AG04449 (cell line): Measurements from ENCODE around the gene ZMYM4.

Source experiments
- CTCF ChIA-PET: fragments of 350-600 bp; formaldehyde crosslinking; extraction: SDS; loops from one replicate; lab custom pipeline; 2021; ENCODE audit warnings: antibody characterized with exemption; lab: Yijun Ruan, JAX
- POLR2A ChIA-PET: fragments of 400-600, 350-600 bp; formaldehyde crosslinking; extraction: SDS; loops from one replicate; lab custom pipeline; 2020; ENCODE audit warnings: antibody characterized with exemption, inconsistent platforms; lab: Yijun Ruan, JAX
- DNase-seq: peaks from one replicate; pipeline ENCODE4 v3.0.0-alpha.2; 2010; ENCODE audit warnings: low read depth, low spot score
- H3K4me3 ChIP-seq: 2 replicates; pipeline ENCODE4 v1.5.1; 2011; ENCODE audit warnings: low read depth, mild to moderate bottlenecking, control low read depth, low read length
- TF ChIP-seq, protein P1 (sequence below): IDR thresholded peaks from one replicate; pipeline ENCODE4 v1.5.1; 2011; ENCODE audit warnings: mild to moderate bottlenecking, moderate library complexity, low read length, control low read depth, inconsistent platforms; ENCODE audit not compliant: insufficient read depth; ENCODE audit errors: missing control alignments

Gene ZMYM4

DNA sequence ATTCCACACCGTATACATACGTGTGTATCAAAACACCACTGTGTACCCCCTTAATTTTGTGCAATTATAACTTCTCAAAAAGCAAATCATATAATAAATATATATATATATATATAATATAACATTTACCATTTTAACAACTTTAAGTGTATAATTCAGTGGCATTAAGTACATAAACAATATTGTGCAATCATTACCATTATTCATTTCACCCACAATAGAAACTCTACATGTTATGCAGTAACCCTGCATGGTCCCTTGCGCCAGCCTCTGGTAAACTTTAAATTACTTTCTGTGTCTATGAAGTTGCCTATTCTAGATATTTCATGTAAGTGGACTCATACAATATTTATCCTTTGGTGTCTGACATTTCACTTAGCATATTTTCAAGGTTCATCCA, 13.1 kb downstream of the ZMYM4 start:
- CTCF ChIA-PET: no interaction called here
- H3K4me3 ChIP-seq: no peak overlapping the region
- TF ChIP-seq, protein P1, sequence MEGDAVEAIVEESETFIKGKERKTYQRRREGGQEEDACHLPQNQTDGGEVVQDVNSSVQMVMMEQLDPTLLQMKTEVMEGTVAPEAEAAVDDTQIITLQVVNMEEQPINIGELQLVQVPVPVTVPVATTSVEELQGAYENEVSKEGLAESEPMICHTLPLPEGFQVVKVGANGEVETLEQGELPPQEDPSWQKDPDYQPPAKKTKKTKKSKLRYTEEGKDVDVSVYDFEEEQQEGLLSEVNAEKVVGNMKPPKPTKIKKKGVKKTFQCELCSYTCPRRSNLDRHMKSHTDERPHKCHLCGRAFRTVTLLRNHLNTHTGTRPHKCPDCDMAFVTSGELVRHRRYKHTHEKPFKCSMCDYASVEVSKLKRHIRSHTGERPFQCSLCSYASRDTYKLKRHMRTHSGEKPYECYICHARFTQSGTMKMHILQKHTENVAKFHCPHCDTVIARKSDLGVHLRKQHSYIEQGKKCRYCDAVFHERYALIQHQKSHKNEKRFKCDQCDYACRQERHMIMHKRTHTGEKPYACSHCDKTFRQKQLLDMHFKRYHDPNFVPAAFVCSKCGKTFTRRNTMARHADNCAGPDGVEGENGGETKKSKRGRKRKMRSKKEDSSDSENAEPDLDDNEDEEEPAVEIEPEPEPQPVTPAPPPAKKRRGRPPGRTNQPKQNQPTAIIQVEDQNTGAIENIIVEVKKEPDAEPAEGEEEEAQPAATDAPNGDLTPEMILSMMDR: no peak
- DNase-seq: no peak
- POLR2A ChIA-PET: no interaction called here

DNA sequence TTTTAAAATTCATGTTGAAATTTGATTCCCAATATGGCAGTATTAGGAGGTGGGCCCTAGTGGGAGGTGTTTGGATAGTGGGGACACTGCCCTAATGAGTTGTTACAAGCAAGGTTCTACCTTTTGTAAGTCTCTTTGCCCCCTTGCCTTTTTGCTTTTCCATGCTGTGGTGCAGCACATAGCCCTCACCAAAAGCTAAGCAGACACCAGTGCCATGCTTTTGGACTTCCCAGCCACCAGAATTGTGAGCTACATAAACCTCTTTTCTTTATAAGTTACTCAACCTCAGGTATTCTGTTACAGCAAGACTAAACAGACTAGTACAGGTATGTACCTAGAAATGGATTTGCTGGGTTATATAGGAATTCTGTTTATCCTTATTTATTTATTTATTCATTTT, 13.7 kb downstream of the ZMYM4 start:
- TF ChIP-seq, protein P1: no peak
- DNase-seq: no peak
- ChIA-PET CTCF (no interaction called here), POLR2A (no interaction called here)
- no peak overlapping the region for H3K4me3 ChIP-seq

DNA sequence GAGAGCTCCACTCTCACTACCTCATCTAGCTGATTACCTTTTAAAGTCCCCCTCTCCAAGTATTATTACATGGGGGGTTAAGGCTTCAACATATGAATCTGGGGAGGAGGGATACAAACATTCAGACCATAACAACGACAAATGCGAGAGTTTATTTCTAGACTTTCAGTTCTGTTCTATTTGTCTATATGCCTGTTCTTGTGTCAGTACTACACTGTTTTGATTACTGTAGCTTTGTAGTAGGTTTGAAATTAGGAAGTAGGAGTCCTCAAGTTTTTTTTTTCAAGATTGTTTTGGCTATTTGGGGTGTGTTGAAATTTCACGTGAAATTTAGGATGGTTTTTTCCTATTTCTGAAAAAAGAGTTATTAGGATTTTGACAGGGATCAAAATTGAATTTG, 16.3 kb downstream of the ZMYM4 start:
- ChIA-PET CTCF (no interaction called here), POLR2A (no interaction called here)
- DNase-seq: no peak
- H3K4me3 ChIP-seq: no peak overlapping the region
- TF ChIP-seq, protein P1: no peak

DNA sequence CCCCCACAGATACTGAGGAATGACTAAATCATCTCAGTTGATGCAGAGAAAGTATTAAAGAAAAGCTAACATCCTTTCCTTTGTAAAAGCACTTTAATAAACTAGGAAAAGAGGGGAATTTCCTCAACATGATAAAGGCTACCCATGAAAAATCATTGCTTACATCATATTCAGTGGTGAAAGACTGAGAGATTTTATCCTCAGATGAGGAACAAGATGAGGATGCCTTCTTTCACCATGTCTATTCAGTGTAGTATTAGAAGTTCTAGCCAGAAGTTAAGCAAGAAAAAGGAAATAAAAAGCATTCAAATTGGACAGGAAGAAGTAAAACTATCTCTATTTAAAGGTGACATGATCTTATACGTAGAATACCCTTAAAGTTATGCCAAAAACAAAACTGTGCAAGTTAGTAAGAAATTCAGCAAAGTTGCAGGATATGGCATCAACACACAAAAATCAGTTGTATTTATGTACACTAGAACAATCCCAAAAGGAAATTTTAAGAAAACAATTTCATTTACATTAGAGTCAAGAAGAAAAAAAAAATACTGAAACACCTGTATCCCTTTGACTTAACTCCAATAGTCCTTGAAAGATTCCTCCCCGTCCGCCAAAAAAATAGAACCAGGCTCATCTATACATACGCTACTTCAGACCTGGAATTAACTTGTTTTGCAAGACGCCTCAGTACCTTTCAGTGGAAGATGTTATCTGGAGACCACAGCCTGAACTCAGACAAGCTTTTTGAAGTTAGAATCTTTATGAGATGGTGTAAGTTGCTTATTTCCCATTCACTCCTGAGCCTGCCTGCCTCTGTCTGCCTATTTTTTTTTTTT, 17.5 kb downstream of the ZMYM4 start:
- no peak for DNase-seq
- CTCF ChIA-PET: no interaction called here
- POLR2A ChIA-PET: no interaction called here
- TF ChIP-seq, protein P1: no peak
- no peak overlapping the region for H3K4me3 ChIP-seq

DNA sequence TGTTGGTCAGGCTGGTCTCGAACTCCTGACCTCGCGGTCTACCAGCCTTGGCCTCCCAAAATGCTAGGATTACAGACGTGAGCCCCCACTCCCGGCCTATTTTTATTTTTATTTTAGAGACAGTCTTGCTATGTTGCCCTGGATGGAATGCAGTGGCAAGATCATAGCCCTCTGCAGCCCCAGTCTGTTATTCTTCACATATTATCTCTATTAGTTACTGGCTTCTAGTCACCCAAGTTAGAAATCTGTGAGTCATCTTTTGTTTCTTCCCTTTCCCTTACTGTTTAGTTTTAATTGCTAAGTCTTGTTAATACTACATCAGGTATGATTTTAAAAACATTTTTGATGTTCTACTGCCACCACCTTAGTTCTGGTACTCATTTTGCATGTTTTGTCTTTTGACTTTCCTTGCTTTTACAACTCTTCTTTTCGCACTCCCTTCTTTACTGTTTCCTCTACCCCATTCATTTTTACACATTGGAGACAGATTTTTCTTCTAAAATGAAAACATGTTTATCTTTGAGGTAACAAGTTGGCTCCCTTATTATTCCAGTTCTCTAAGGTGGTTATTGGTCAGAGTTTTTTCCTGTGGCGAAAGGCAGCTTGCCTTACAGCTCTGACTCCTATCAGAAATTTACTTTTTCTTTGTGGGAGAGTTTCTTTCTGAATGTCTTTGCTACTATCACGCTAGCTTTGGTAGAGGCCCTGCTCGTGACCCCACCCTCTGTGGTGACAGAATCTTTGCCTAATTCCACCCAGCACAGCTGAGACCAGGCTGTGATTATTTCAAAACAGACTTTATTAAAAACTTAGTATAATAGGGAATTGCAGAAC, 19.5 kb downstream of the ZMYM4 start:
- ChIA-PET POLR2A (interaction anchor here (0.7 kb wide), 1 partner anchor 13 kb away, joined by 3 read pairs; no protein-coding TSS in a partner anchor), CTCF (interaction anchor here (2.1 kb wide), 1 partner anchor 12 kb away, joined by 8 read pairs; no protein-coding TSS in a partner anchor)
- TF ChIP-seq, protein P1: no peak
- H3K4me3 ChIP-seq: no peak overlapping the region
- peak; percentile 40 for DNase-seq

DNA sequence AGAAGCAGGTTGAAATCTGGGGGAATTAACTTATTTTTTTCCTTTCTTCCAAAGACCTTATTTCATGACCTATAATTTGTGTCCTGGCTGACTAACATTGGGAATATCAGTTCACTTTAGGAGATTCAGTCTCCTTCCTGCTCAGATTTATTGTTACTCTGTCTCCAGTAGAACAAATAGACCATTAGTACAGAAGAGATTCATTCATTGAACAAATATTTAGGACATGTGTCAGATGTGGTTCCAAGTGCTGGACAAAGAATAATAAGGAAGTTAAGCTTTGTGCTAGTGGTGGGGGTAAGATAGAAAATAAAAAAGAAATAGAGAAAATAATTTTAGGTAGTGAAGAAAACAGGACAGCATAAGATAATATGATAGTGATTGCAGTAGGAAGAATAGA, 20.3 kb downstream of the ZMYM4 start:
- TF ChIP-seq, protein P1: no peak
- no peak overlapping the region for H3K4me3 ChIP-seq
- ChIA-PET CTCF (interaction anchor here (0.9 to 2.1 kb wide), 2 partner anchors 12 to 89 kb away, joined by 3 to 8 read pairs; no protein-coding TSS in a partner anchor), POLR2A (interaction anchor here (0.6 to 0.7 kb wide), 2 partner anchors 13 to 268 kb away, joined by 3 read pairs; no protein-coding TSS in a partner anchor)
- no peak for DNase-seq
